DMS 273 (cell line): ENCODE measurements around the gene OLAH.
A peak's percentile ranks its signal among the peaks of the same experiment; 100 is the strongest.

Experiments used
- DNase-seq: peaks from one replicate; lab custom pipeline; 2025; ENCODE audit not compliant: unreplicated experiment; lab: John Stamatoyannopoulos, UW

Gene OLAH

DNA sequence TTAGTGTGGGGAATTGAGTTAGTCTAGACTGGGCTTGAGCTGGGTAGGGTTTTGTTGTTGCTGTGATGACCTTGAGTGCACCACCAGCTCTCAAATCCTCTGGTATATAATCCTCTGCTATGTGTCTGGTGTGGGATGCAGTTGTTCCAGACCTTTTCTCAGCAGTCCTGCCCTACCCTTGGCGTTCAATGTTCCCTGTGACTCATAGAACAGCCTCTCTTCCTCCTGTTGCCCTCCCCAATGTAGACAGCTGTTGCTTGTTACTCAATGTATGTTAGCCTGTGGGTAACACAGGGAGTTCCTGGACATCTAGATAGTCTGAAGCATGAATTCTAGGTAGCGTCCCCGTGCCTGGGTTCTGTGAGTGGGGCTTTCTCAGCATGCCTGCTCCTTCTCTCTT is 25.1 kb downstream of the OLAH start:
- peak; percentile 8 for DNase-seq

DNA sequence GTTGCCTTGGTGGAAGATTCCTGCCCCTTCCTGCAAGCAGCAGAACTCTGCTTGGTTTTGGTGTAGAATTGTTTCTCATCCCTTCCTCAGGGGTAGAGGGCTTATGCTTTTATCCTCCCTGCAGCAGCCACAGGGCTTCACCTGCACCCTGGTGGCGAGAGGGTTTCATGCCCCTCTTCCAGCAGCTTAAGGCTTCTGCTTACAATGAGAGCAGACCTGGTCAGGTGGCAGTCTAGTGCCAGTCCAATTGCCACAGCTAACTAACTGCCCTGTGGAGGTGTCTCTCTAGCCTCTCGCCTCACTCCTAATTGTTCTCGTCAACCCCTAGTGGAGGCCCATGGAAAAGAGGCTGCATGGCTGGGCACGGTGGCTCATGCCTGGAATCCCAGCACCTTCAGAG is 25.5 kb downstream of the OLAH start:
- no peak for DNase-seq

DNA sequence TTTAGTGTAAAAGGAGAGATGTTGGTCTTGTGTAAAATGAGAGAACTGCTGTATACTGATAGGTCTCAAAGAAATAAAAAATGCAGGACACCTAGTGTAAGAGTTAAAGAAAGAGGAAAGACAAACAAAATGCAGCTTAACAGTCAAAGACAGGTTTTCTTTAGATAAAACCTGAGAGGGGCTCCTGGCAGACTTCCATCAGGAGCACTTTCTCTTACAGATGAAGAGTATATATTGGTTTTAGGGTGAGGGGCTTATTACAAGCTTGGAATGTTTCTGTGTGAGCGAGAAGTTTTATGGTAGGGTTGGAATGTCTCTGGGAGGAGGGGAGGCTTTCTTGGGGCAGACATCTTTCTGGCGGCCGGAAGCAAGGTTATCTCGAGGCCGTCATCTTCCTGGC is 28.6 kb downstream of the OLAH start:
- no peak for DNase-seq

DNA sequence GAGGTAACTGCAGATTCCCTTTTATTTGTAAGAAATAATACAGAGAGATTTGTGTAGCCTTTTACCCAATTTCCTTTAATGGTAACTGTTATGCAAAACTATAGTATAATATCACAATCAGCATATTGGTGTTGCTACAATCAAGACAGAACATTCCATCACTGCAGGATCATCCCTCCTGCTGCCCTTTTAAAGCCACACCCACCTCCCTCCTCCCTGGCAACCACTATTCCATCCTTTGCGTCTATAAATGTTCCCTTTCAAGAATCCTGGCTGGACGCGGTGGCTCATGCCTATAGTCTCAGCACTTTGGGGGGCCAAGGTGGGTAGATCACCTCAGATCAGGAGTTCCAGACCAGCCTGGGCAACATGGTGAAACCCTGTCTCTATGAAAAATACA is 31.7 kb downstream of the OLAH start:
- DNase-seq: no peak

DNA sequence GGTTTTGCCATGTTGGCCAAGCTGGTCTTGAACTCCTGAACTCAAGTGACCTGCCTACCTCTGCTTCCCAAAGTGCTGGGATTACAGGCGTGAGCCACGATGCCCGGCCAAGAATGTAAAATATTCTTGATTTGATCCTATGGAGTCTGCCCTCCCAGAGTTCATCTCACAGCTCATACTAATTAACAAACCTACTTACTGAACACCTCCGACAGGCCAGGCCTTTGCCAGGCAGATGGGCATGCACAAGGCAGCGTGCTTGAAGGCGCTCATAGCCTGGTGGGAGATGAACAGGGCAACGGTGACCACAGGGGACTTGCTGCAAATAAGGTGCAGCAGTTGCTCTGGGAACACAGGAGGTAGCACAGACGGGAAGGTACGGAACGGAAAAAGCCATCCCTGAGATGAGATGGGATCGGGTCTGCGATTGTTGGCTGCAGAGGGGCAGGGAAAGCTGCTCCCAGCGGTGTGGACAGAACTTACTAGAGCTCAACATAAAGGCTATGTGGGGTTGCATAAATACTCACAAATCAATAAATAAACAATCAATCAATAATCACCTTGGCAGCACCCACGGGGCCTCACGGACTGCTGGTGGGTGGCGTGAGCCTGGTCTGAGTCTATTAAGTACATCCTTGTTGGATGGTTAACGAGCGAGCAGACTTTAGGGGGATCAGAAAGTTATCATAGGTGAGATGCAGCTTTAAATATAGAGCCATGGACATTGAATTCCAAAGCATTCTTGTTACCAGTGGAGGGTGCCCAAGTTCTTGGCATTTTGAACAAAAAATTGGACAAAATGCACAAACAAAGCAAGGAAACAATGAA is 40.1 kb downstream of the OLAH start:
- DNase-seq: no peak

DNA sequence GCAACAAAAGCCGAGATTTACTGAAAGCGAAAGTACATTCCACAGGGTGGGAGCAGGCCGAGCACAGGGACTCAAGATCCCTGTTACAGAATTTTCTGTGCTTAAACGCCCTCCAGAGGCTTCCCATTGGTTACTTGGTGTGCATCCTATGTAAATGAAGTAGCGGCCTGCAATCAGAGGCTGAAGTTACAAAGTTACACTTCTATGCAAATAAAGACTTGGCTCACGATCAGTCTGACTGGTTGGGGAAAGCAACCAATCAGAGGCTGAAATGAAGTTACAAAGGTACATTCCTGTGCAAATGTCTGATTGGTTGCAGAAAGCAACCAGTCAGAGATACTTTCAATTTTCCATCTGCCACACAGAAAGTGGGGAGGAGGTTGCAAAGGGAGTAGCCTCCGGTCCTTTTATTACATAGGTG is 40.8 kb downstream of the OLAH start:
- DNase-seq: peak; percentile 73

DNA sequence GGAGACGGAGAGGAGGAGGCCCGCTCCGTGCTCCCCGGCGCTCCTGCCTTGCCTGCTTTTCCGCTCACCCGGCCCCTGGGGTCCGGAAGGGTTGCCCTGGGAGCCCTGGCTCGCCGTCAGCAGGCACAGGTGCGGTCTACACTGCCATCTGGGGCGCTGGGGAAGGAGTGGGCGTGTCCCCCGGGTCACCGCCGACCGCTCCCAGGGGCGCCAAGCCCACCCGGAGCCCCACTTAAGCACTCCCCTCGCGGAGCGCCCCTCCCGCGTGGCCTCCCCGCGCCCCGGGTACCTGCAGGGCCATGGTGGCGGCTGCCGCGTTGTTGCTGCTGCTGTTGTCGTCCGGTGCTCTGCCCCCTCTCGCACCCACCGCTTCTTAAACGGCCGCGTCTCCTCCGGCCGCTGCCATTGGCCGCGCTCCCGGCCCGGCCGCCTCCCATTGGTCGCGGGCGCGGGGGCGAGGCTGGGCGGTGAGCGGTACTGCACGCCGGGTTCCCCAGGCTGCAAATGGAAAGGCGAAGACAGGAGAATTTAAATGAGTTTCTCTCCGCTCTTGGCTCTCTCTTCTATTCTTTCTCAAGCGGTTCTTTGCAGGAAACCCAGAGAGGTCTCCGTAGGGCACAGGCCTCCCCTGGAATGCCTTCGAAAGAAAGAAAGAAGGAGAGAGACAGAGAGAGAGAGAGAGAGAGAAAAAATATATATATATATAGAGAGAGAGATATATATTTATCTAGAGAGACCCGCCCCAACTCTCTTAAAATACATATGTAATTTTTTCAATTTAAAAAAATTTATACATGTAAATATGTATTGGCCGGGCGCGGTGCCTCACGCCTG is 44.9 kb downstream of the OLAH start, which contains the start of gene ACBD7:
Gene ACBD7 (minus strand): TSS at position 349 of the 834 bp plus-strand sequence. CDS start 48 bp downstream, at position 301.
- peak; percentile 93 for DNase-seq

DNA sequence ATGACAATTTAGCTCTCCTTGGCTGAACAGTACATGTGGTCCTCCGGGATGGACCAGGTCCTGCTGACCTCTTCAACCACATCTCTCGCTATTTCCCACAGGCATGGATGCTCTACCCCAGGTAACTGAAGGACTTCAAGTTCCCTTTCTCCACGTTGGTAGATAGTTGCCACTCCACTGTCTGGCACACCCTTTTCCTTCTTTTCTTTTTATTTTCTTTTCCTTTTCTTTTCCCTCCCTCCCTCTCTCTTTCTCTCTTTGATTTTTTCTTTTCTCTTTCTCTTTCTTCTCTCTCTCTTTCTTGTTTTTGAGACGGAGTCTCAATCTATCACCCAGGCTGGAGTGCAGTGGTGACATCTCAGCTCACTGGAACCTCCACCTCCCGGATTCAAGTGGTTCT is 47.7 kb downstream of the OLAH start:
- no peak for DNase-seq

DNA sequence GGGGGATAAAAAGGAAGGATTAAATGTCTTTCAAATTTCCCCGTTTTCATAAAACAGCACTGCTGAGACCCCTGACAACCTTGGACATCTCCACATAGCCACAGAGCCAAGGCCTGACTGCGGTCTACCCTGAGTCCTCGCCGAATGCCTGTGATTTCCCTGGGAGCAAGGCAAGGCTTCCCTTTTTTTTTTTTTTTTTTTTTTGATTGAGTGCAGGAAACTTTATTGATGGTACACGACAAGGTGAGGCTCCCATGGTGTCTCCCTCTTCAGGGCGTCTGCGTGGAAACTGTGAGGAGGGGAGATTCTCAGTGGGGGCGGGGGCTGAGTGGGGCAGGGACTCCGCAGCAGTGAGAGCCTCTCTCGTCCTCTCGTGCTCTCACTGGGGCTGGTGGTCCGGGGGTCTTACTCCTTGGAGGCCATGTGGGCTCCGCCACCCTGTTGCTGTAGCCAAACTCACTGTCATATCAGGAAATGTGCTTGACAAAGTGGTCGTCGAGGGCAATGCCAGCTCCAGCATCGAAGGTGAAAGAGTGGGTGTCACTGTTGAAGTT is 49.2 kb downstream of the OLAH start:
- DNase-seq: no peak

DNA sequence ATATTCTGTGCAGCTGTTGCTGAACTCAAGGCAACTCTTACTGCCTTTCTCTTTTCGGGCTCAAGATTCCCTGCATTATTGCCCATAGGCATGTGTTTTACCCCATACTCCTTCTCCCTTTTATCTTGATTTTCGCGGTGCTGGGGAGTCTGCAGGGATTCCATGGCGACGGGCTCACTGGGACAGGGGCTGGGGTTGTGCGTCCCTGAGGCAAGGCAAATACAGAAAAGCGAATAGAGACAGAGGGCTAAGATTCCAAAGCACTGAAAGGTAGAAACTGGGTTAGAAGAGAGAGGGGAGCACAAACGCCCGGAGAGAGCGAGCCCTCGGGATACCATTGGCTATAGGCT is 52.9 kb downstream of the OLAH start:
- DNase-seq: no peak

DNA sequence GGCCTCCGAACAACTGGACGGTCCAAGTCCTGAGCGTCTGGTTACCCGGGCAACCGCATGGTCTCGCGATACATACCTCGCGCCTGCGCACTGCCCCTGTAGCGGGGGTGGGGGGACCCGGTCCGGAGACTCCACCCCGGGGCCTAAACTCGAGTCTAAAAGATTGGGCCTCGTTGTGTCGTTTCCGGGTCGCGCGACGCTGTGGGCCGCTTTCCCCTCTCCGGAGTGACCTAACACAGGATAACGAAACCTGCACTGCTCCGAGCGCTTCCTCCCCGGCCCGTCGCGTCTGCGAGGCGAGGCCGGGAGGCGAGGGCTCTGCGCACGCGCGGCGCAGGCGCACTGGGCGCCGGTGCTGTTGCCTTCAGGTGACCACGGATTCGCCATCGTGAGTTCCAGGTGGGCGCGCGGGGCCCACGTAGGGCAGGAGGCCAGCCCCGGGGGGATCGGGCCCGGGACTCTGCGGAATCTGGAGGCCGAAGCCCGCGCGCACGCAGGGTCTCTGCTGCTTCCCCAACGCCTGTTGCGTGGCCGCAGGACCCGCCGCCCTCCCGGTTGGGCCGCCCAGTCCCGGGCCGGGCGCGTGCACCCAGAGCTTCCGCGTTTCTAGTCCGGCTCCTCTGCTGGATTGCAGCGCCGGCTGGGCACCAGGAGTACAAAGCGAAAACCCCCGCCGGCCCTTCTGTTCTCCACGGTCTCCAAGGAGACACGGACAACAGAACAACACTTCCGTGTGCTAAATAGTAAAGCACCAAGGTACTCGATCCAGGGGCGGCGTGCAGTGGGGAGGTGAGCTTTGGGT is 53.5 kb downstream of the OLAH start, which contains the start of gene RPP38:
Gene RPP38 (plus strand): TSS at position 345 of the 802 bp plus-strand sequence. CDS start 5,960 bp downstream, outside the sequence.
- DNase-seq: peak; percentile 97

DNA sequence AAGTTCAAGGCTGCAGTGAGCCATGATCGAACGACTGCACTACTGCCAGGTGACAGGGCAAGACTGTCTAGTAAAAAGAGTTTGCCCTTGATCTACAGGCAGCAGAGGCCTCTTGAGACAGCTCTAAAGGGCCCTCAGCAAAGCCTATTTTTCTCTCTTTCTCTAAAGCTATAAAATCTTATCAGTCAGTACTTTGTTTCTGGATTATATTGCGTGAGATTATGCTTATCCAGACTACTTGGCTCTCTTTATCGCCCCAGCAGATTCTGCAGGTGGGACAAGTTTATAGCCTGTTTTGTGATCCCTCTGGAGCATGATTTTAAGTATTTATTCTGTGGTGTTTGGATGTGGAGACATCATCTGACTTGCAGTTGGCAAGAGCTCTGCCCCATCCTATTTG is 56.1 kb downstream of the OLAH start:
- no peak for DNase-seq

DNA sequence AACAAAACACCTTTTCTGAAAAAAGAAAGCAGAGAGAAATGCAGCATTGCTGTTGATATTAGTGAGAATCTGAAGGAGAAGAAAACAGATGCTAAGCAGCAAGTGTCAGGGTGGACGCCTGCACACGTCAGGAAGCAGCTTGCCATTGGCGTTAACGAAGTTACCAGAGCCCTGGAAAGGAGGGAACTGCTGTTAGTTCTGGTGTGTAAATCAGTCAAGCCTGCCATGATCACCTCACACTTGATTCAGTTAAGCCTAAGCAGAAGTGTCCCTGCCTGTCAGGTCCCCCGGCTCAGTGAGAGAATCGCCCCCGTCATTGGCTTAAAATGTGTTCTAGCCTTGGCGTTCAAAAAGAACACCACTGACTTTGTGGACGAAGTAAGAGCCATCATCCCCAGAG is 59.8 kb downstream of the OLAH start:
- DNase-seq: no peak

DNA sequence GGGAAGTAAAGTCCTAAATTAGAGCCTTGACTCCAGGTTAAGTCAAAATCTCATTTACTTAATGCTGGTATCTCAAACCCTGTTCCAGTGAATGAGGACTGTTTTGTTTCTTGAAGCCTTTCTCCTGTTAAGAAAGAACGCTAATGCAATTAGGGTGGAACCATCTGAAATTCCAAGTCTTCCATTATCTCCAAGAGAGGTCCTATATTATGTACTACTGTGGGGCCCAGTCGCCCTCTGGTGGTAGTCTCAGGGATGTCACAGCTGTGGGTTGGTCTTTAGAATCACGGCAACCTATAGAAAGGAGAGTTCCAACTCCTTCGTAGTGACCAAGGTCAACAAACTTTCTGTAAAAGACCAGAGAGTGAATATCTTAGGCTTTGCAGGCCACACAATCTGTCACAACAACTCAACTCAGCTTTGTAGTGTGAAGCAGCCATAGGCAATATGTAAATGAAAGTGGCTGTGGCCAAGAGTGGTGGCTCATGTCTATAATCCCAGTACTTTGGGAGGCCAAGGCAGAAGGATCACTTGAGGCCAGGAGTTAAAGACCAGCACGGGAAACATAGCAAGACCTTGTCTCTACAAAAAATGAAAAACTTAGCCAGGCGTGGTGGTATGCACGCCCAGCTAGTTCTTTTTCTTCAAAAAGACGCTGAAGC is 62.7 kb downstream of the OLAH start:
- DNase-seq: peak; percentile 77

DNA sequence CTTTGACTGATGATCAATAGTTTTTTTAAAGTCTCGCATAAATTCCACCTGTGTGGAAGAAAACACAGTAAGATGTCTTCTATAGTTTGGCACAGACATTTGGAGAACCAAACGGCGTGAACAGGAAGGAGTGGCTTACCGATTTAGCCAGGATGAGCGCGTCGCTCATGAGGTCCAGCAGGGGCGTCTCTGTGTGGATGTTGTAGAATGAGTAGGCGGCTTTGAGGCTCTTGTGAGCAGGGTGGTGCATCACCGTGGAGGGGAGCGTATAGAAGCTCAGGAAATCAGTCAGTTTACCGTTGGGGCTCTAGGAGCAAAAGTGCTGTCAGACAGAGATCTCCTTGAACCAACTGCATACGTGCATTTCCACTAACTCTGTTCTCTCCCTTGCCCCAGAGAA is 68.9 kb downstream of the OLAH start:
- no peak for DNase-seq

DNA sequence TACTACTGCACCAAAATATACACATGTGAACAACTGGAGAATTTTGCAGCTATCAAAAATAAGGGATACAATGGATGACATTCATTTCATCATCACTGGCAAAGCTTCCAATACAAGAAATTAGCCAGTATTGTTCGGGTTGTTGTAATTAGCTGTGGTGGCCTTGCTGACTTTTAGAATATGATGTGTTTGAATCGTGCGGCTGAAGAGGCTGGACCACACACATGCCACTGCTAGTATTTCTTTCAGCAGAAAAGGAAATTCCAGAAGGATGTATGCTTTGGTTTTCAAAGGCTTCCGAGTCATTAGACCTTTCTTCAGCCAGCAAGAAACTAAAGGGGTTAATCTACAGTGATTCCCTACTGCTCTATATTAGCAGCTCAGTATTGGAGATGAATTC is 70.0 kb downstream of the OLAH start:
- no peak for DNase-seq

DNA sequence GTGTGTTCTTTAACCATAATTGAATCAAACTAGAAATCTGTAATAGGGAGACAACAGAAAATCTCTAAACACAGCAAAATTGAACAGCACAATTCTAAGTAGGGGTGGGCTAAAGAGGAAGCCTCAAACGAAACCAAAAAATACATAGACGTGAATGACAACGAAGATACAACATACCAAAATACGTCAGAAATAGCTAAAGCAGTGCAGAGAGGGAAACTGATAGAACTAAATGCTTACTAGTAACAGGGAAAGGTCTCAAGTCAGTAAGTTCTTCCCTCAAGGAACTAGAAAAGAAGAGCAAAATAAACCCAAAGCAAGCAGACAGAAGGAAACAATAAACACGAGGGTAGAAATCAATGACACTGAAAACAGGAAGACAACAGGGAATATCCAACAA is 72.5 kb downstream of the OLAH start:
- DNase-seq: no peak

DNA sequence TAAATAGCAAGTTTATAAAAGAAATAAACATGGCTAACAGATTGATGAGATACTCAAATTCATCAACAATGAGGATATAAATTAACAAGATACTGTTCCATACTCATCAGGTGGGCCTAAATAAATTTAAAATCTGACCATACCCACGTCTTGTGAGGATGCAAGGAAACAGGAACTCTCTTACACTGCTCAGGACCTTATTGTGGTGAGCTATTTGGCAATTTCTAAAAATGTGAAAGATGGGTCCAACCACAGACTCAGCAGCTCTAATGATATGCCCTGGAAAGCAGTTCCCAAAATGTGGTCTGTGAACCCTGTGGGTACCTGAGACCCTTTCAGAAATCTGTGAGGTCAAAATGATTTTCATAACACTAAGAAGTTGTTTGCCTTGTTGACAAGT is 74.9 kb downstream of the OLAH start:
- DNase-seq: no peak

DNA sequence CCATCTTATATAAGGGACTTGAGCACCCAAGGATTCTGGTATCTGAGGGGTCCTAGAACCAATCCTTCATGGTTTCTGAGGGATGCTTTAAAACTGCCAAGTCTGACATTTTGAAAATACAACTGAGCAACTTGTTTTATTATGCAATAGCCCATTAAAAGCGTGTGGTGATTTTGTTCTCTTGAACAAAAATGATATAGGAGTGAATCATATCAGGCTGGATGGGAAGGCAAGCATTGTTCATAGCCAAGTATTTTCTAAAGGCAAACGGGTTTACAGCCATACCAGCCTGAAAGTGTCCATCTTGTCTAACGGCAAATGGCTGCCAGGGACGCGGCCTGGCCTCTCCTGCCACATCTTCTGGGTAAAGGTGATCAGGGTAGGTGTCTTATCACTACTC is 76.8 kb downstream of the OLAH start:
- DNase-seq: no peak

DNA sequence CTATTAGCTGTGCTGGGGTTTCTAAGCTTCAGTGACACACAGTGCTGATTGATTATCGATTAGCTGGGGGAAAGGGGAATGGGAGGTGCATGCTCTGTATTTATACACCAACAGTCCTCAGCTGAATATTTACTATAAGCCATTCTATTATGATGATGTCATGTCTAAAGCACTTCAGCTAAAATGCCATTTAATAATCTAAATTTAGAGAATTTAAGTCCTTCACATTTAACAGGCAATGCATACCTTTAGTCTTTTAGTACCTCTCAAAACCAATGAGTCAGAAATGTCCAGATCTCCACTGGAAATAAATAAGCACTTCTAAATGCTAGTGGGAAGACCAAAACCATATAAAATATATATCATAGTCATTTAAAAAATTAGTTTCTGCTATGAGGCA is 78.0 kb downstream of the OLAH start:
- no peak for DNase-seq
